Activated T-helper 1 cell treated with anti-CD3 and anti-CD28 coated beads, Interleukin-12 subunit alpha, Interleukin-12 subunit beta, Interleukin-2, Interleukin-4 antibody, amounts not matched to agents 30 ng/mL and 10 ng/mL and 1 ng/mL, durations not matched to agents 14 hours and 24 hours and 36 hours (primary cell): ENCODE data around the gene SPATA9. TPM values are rescaled to one million over a fixed set of nuclear protein-coding genes. Genes with fewer than 3 reads are reported as not detected.
A peak's percentile ranks its signal among the peaks of the same experiment; 100 is the strongest.
"Not testable (repeated sequence)": the region's sequence is repeated elsewhere in the genome, so short reads cannot be mapped to it uniquely, and the experiment has no call there.

Source experiments
- DNase-seq: peaks from one replicate; pipeline ENCODE4 v3.0.0; 2021; ENCODE audit warnings: low spot score
- H3K27ac Mint-ChIP-seq: one replicate; pipeline ENCODE4 v1.8.0; 2021; ENCODE audit warnings: mild to moderate bottlenecking, mixed read lengths
- H3K27me3 Mint-ChIP-seq: one replicate; pipeline ENCODE4 v1.8.0; 2022; ENCODE audit warnings: mild to moderate bottlenecking, moderate library complexity, mixed read lengths; ENCODE audit not compliant: insufficient read depth
- H3K36me3 Mint-ChIP-seq: one replicate; pipeline ENCODE4 v1.8.0; 2021; ENCODE audit warnings: low read depth, mixed read lengths
- H3K4me1 Mint-ChIP-seq: one replicate; pipeline ENCODE4 v1.8.0; 2021; ENCODE audit warnings: low read depth, mixed read lengths
- H3K4me3 Mint-ChIP-seq: one replicate; pipeline ENCODE4 v1.8.0; 2021; ENCODE audit warnings: mild to moderate bottlenecking, moderate library complexity, mixed read lengths
- H3K9me3 Mint-ChIP-seq: one replicate; pipeline ENCODE4 v1.8.0; 2021; ENCODE audit warnings: mixed read lengths
- intact Hi-C: fragments of 100-400 bp; cut with micrococcal nuclease; formaldehyde crosslinking; loops from one replicate; pipeline ENCODE4 v1.15.1; 2024
- total RNA-seq: library from RNA; stranded (reverse); gene quantifications from 2 replicates; pipeline ENCODE4 v1.2.3, GENCODE V29; 2022

The SPATA9 gene
- total RNA-seq, 1 donor from 2014 or later = not detected

DNA sequence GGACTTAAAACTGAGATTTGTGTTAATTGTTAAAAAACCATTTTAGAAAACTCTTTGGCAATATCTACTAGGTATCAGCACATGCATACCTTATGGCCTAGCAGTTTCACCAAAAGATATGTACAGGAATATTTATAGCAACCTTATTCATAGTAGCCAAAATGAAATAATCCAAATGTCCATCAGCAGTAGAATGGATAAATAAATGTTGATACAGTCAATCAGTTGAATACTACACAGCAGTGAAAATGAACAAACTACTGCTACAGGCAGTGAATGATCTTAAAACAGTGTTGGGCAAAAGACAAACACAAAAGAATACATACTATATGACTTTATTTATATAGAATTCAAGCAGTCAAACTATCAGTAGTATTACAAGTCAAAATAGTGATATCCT, 19.8 kb downstream of the SPATA9 start:
- H3K4me3 Mint-ChIP-seq = no peak overlapping the region
- DNase-seq = no peak
- peaks cover 16% of the 10 kb centered on the region for H3K27me3 Mint-ChIP-seq
- no peaks in the 10 kb centered on the region for H3K9me3 Mint-ChIP-seq
- H3K36me3 Mint-ChIP-seq = no peaks in the 10 kb centered on the region
- intact Hi-C loops = loop anchor here (5.0 kb wide), 1 partner anchor 99 kb away; no protein-coding TSS in a partner anchor
- H3K4me1 Mint-ChIP-seq = no peaks in the 10 kb centered on the region
- H3K27ac Mint-ChIP-seq = no peak overlapping the region

DNA sequence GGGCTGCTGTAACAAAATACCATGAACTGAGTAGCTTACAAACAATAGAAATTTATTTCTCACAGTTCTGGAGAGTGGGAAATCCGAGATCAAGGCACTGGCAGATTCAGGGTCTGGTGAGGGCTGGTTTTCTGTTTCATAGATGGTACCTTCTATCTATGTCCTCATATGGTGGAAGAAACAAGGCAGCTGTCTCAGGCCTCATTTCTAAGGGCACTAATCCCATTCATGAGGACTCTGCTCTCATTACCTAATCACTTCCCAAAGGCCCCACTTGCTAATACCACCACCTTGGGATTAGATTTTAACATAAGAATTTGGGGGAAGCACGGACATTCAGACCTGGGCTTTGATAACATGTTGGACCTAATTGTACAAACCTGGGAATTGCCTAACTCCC, 22.7 kb downstream of the SPATA9 start:
- Mint-ChIP-seq H3K9me3 (no peaks in the 10 kb centered on the region), H3K27me3 (peaks cover 13% of the 10 kb centered on the region), H3K27ac (no peak overlapping the region), H3K4me3 (no peak overlapping the region), H3K4me1 (no peaks in the 10 kb centered on the region), H3K36me3 (peaks cover 2% of the 10 kb centered on the region)
- no peak for DNase-seq
- intact Hi-C loops = loop anchor here (5.0 kb wide), 1 partner anchor 102 kb away; no protein-coding TSS in a partner anchor

DNA sequence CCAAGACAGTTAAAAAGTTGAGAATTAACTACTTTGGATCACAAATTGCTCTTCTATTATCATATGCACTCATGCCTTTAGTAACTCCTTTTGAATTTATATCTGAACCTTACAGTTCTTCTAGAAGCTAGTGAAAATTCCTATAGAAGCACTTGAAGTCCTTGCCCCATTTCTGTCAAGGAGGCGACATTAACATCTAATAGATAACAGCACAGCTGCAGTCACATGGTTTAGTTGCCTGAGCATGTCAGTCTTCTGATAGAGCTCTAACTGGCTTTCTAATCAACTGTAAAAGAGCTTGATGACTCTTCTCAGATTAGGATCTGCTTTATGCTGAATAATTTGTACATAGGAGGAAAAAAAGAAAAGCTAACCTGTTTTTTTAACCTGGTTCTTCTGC, 27.2 kb downstream of the SPATA9 start:
- H3K27me3 Mint-ChIP-seq = peaks cover 4% of the 10 kb centered on the region
- no peaks in the 10 kb centered on the region for H3K9me3 Mint-ChIP-seq
- DNase-seq = no peak
- H3K36me3 Mint-ChIP-seq = peaks cover 8% of the 10 kb centered on the region
- H3K27ac Mint-ChIP-seq = no peak overlapping the region
- H3K4me1 Mint-ChIP-seq = no peaks in the 10 kb centered on the region
- H3K4me3 Mint-ChIP-seq = no peak overlapping the region
- intact Hi-C loops = no loop called here

DNA sequence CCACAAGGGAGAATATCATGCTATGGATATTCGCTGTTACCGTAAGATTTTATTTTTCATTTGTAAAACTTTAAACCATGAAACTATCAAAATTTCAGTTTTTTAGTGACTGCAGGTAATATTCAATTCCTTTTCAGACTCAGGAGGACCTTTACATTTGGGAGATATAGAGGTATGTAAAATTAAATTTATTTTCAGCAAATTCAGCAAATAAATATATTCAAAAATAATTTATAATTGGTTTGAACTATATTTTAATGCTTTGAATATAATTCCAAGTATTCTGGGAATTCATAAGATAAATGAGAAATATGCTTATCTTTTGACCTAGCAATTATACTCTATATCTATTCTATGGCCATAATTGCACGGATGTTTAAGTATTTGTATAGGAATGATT, 28.6 kb downstream of the SPATA9 start:
- no peak overlapping the region for H3K27ac Mint-ChIP-seq
- H3K4me1 Mint-ChIP-seq = no peaks in the 10 kb centered on the region
- H3K4me3 Mint-ChIP-seq = no peak overlapping the region
- intact Hi-C loops = no loop called here
- peaks cover 8% of the 10 kb centered on the region for H3K36me3 Mint-ChIP-seq
- peaks cover 6% of the 10 kb centered on the region for H3K27me3 Mint-ChIP-seq
- H3K9me3 Mint-ChIP-seq = no peaks in the 10 kb centered on the region
- DNase-seq = no peak

DNA sequence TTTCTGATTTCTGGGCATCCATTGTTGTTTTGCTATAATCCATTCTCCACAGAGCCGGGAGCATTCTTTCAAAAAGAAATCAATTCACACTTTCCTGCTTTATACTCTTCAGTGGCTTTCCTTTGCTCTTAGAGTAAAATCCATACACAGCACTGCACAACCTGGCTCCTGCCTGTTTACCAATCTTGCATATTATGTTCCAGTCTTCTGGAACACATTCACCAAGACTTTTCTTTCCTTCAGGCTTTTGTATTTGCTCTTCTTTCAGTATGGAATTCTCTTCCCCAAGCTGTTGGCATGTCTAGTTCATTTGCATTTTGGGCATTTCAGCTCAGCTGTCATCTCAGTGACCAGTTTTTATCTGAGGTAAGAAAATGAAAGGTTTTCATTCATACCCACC, 29.9 kb downstream of the SPATA9 start:
- DNase-seq = no peak
- Mint-ChIP-seq H3K36me3 (peaks cover 8% of the 10 kb centered on the region), H3K4me1 (peaks cover 4% of the 10 kb centered on the region), H3K9me3 (no peaks in the 10 kb centered on the region), H3K27me3 (peaks cover 6% of the 10 kb centered on the region), H3K27ac (no peak overlapping the region), H3K4me3 (no peak overlapping the region)
- intact Hi-C loops = no loop called here

DNA sequence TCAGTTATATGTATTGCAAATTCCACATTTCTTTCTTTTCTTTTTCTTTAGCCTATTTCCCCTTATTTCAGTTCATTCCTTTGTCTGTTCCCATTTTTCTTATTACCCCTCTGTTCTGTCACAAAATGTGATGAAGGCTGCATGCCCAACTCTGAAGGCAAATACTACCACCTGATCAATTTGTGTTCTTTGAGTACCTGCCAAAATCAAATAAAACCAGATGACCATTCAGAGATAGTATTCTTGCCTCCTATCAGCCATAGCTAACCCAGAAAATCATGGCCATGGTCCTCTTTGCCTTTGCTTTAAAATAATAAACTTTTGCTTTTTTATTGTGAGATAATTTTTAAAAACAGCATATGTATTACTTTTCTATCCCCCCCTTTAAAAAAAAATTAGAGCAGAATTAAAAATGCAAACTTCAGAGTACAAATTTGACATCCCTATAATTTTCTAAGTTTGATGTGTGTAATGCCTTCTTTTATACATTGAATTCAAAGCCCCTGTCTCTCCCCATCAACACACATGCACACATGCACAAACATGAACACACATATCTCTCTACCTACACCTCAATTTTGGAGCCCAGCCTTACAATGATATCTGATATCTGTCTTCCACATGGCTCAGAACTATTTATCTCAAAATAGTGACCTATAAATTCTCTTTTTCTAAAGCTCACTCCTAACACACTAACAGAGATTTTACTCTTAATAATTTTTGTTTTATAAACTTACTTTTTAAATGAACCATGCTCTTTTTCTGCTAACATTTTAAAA, 32.8 kb downstream of the SPATA9 start:
- peaks cover 6% of the 10 kb centered on the region for H3K36me3 Mint-ChIP-seq
- no peak for DNase-seq
- H3K4me3 Mint-ChIP-seq = no peak overlapping the region
- intact Hi-C loops = loop anchor here (5.0 kb wide), 3 partner anchors 687 to 947 kb away; no protein-coding TSS in a partner anchor
- H3K27ac Mint-ChIP-seq = no peak overlapping the region
- peaks cover 18% of the 10 kb centered on the region for H3K4me1 Mint-ChIP-seq
- H3K9me3 Mint-ChIP-seq = no peaks in the 10 kb centered on the region
- H3K27me3 Mint-ChIP-seq = peaks cover 2% of the 10 kb centered on the region

DNA sequence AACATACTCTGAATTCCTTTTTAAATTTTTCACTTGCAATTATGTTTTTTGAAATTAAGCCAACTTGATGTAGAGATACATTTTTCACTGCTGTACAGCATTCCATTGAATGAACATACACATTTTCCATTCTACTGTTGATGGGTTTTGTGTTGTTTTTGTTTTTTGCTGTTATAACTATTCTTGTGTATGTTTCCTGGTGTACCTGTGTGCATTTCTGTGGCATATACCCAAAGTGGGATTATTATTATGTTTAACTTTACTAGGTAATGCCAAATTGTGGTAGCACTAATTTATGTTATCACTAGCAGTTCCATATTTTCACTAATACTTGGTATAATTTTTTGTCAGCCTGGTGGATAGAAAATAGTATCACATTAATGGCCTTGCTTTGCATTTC, 33.5 kb downstream of the SPATA9 start:
- H3K27me3 Mint-ChIP-seq = peaks cover 2% of the 10 kb centered on the region
- H3K4me3 Mint-ChIP-seq = no peak overlapping the region
- intact Hi-C loops = loop anchor here (5.0 kb wide), 3 partner anchors 688 to 948 kb away; no protein-coding TSS in a partner anchor
- H3K27ac Mint-ChIP-seq = no peak overlapping the region
- peaks cover 23% of the 10 kb centered on the region for H3K4me1 Mint-ChIP-seq
- no peak for DNase-seq
- H3K9me3 Mint-ChIP-seq = no peaks in the 10 kb centered on the region
- H3K36me3 Mint-ChIP-seq = peaks cover 6% of the 10 kb centered on the region

DNA sequence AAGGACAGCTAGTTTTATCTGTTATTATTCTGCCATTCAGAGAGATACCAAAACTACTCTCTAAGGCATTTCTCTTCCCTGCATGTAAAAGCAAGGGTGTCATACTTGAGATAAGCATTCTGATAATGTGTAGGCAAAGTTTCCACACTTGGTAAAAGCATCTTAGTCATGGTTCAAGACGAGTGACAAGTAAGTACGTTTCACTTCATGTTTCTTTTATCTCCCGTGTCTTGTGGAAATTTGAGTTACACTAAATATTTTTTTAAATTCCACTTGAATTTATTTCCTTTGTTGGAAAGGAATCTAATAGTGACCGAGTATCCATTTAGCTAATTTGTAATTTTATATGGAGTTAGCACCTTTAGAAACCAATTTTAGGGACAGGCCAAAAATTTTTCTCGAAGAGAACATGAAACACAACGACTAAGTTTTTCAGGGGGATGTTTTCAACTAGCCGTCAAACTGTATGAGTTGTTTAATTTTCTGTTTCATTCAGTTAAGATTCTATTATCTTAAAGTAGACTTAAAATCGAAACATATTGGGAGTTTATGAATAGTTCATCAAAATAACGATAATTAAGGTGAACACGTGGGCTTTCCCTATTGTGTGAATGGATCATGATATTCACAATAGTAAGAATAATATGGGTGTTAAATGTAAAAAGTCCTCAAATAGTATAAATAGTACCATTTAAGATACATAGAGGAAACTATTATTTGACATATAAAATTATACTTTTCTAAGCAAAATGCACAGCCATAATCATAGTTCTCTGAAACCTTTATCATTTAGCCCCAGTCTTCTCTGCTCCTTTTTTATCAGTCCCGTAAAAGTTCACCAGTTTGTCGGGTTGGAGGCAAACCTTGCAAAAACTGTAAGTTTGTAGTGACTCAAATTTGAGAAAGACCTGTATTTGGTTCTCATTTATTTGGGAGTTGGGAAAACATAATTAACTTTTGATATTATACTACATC, 34.6 kb downstream of the SPATA9 start:
- peaks cover 27% of the 10 kb centered on the region for H3K4me1 Mint-ChIP-seq
- intact Hi-C loops = loop anchor here (1.0 to 5.0 kb wide), 10 partner anchors 57 to 1535 kb away; partner anchors contain the start of gene RIOK2
- DNase-seq = no peak
- H3K27me3 Mint-ChIP-seq = peaks cover 2% of the 10 kb centered on the region
- H3K4me3 Mint-ChIP-seq = peak overlapping the region; percentile 30
- H3K27ac Mint-ChIP-seq = peak overlapping the region; percentile 16
- H3K9me3 Mint-ChIP-seq = no peaks in the 10 kb centered on the region
- H3K36me3 Mint-ChIP-seq = peaks cover 6% of the 10 kb centered on the region

DNA sequence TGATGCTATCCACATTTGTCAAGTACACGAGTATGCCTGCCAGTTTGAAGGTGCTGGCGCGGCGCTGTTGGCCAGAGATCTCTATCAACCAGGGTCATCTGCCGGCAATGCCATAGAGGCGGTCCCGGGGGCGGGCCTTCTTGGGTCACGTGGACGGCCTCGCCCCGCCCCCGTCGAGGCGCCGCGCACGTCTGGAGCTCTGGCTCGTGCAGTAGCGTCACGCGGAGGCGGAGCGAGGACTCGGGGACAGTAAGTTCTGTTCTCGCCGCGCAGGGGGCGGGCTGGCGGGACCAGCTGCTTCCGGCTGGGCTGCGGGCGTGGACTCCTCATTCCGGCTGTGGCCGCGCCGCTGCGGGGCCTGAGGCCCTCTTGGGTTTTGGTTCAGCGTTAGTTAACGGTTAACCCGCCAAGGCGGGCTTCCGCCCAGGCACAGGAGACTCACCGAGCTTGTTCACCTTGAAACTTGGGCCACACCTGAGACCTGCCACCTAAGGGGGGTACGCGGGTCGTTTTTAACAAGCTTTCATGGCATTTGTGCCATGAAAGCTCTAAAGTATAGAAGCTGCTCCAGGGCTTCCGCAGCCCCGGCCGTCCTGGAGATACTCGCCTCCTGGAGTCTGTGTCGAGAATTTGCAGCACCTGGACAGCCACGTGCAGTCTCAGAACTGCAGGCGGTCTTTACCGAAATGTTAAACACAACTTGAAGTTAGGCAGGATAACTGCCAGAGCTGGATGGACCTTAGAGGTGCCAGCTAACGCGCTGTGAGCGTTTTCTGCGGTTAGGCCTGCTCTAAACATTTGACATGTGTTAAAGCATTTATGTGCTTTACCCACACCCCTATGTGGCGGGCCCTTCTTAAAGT, 36.0 kb downstream of the SPATA9 start, which contains the start of gene RFESD:
RFESD (plus strand) TSS at position 209 of the 863 bp plus-strand sequence. CDS start 5,495 bp downstream, outside the sequence.
- DNase-seq = peak; percentile 94
- H3K4me1 Mint-ChIP-seq = peaks cover 27% of the 10 kb centered on the region
- H3K27ac Mint-ChIP-seq = peak within 1 kb of the TSS; percentile 75
- H3K27me3 Mint-ChIP-seq = peaks cover 3% of the 10 kb centered on the region
- H3K4me3 Mint-ChIP-seq = peak within 1 kb of the TSS; percentile 76
- no peaks in the 10 kb centered on the region for H3K9me3 Mint-ChIP-seq
- no peaks in the 10 kb centered on the region for H3K36me3 Mint-ChIP-seq
- intact Hi-C loops = loop anchor here (1.0 to 5.0 kb wide), 13 partner anchors 14 to 1536 kb away; partner anchors contain the start of genes ARSK, GLRX and RIOK2

DNA sequence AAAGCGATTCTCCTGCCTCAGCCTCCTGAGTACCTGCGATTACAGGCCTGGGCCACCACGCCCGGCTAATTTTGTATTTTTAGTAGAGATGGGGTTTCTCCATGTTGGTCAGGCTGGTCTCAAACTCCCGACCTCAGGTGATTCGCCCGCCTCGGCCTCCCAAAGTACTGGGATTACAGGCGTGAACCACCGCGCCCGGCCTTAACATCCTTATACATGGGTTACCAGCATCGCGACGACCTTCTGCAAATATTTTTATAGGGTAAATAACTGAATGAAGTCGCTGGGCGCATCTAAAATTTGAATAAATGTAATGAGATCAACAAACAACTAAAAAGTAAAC, 36.6 kb downstream of the SPATA9 start:
- H3K4me1 Mint-ChIP-seq = peaks cover 27% of the 10 kb centered on the region
- not testable (repeated sequence) for H3K36me3 Mint-ChIP-seq, H3K9me3 Mint-ChIP-seq

DNA sequence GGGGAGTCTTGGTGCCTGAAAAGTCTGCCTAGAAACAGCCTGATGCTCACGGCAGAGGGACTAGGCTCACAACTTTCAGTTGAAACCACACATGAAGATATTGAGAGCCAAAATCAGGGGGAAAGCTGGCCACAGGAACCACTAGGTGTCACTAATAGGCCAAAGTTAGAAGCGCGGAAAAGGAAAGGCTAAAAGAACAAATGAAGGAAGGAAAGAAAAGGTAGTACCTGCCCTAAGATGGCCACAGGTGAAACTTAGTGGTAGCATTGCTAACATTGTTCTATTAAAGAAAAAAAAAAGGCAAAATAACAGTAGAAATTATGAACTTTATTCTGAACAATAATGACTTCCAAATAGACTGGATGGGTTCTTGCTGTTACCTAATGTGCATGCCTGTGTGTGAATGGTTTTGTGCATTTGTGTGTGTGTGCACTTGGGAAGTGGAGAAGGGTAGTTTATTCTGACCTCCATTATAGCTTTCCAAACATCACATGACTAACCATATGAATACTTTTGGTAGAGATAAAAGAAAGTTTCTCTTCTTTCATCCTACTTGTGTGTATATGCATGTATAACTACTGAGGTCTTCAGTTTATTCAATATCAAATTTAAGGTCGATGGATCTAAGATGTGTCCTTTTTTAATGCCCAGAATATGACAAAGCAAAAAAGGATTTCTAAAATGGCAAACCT, 38.3 kb downstream of the SPATA9 start:
- intact Hi-C loops = loop anchor here (1.0 to 5.0 kb wide), 5 partner anchors 137 to 953 kb away; no protein-coding TSS in a partner anchor
- H3K27me3 Mint-ChIP-seq = peaks cover 8% of the 10 kb centered on the region
- peak; percentile 20 for DNase-seq
- H3K9me3 Mint-ChIP-seq = no peaks in the 10 kb centered on the region
- H3K27ac Mint-ChIP-seq = no peak overlapping the region
- H3K36me3 Mint-ChIP-seq = no peaks in the 10 kb centered on the region
- no peak overlapping the region for H3K4me3 Mint-ChIP-seq
- peaks cover 27% of the 10 kb centered on the region for H3K4me1 Mint-ChIP-seq

More for the DNA sequence above, 36.6 kb downstream of the SPATA9 start:
- Mint-ChIP-seq H3K27ac (peak overlapping the region; percentile 75), H3K4me3 (peak overlapping the region; percentile 76)
- not testable (repeated sequence) for DNase-seq, H3K27me3 Mint-ChIP-seq
- intact Hi-C loops = loop anchor here (1.0 to 5.0 kb wide), 10 partner anchors 14 to 1537 kb away; partner anchors contain the start of genes ARSK, GLRX and RIOK2
